Subcutaneous adipose tissue (tissue), 4 donors: ENCODE data around the gene GAK. TPM values are rescaled to one million over a fixed set of nuclear protein-coding genes. Genes with fewer than 3 reads are reported as not detected.

Experiments
- total RNA-seq, 4 donors: library from RNA; depleted of rRNA; stranded (reverse); fragments of >200 nt; gene quantifications; one replicate each; pipeline ENCODE4 v1.1.0, GENCODE V29; 2016
- TF ChIP-seq, protein P1 (sequence below): fragments of 450-650 bp; IDR thresholded peaks from one replicate; pipeline ENCODE4 v1.5.1; 2016; ENCODE audit warnings: low read depth, mild to moderate bottlenecking, control low read depth, antibody characterized with exemption, moderate library complexity

Gene GAK
- total RNA-seq, 4 donors from 2014 or later, result 37.3 to 124 (median 58.7) TPM

DNA sequence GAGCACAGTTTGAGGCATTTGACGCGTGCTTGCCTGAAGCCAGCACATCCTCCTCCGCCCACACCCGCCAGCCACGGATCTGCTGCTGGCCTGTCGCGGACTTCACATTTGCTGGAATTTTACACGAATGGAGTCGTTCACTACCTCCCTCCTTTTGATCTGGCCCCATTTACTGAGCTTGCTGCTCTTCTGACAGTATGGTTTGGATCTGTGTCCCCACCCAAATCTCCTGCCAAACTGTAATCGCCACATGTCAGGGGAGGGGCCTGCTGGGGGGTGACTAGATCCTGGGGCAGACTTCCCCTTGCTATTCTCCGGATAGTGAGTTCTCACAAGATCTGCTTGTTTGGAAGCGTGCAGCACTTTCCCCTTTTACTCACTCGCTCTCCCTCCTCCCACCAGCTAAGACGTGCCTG, 86.3 kb downstream of the GAK start:
- TF ChIP-seq, protein P1, sequence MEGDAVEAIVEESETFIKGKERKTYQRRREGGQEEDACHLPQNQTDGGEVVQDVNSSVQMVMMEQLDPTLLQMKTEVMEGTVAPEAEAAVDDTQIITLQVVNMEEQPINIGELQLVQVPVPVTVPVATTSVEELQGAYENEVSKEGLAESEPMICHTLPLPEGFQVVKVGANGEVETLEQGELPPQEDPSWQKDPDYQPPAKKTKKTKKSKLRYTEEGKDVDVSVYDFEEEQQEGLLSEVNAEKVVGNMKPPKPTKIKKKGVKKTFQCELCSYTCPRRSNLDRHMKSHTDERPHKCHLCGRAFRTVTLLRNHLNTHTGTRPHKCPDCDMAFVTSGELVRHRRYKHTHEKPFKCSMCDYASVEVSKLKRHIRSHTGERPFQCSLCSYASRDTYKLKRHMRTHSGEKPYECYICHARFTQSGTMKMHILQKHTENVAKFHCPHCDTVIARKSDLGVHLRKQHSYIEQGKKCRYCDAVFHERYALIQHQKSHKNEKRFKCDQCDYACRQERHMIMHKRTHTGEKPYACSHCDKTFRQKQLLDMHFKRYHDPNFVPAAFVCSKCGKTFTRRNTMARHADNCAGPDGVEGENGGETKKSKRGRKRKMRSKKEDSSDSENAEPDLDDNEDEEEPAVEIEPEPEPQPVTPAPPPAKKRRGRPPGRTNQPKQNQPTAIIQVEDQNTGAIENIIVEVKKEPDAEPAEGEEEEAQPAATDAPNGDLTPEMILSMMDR, result no peak

DNA sequence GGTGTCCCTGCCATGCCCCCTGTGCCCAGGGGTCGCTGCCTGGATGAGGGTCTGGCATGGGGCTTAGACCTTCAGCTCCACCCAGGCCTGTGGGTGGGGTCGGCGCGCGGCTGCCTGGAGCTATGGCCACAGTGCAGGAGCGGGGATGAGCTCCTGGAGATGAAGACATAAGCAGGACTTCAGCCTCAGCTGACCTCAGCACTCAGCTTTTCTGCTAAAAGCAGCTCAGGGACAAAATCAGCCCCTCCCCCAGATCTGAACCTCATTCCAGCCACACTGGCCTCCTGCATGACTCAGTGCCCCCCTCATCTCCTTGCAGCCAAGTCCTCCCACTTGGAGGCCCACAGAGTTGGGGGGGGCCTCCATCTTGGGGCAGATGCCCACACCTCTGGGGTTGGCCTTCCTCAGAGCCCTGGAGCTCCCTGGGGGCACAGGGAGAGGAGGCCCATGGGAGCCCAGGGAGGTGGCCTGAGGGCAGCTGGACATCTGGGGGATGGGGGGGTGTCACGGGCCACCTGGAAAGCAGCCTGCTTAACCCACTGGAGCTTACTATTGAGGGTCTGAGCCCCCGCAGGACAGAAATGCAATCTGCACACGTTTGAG, 86.8 kb downstream of the GAK start:
- TF ChIP-seq, protein P1, result no peak

GRCh38 chr4:844752-845232, 87.3 kb downstream of the GAK start:
- TF ChIP-seq, protein P1, result no peak

DNA sequence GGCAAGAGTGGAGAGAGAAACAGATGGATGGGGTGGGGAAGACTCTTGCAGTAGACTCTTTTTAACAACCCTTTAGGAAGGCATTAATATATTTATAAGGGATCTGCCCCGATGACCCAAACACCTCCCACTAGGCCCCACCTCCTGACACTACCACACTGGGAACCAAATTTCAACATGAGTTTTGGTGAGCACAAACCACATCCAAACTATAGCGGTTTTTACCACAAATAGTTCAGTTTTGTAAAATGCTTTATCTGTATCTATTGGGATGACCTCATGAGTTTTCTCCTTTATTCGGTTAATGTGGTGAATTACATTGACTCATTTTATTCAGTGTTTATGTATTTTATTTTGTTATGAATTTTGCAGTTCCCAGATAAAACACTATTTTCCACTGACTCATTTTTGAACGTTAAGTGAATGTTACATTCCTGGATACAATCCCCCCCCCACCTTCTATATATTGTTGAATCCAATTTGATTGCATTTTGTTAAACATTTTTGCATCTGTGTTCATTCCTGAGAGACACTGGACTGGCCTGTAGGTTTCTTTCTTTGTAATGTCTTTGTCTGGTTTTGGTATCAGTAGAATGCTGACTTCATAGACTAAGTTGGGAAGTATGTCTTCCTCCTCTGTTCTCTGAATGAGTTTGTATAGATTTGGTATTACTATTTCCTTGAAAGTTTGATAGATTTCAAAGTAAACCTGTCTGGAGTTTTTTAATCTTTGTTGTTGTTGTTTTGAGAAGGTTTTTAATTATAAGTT, 92.3 kb downstream of the GAK start:
- TF ChIP-seq, protein P1, result no peak

DNA sequence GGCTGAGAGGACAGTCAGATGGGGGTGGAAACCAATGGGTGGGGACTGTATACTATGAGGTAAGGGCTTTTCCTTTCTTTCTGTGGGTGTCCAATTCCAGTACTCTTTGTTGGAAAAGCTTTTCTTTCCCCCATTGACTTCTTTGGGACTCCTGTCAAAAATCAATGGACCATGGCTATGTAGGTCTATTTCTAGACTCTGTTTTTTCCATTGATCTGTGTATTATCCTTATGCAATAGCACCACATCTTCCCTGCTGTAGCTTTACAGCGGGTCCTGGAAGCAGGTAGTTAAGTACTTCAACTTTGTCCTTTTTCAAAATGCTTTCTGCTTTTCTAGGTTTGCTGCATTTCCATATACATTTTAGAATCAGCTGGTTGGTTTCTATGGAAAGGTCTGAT, 94.3 kb downstream of the GAK start:
- TF ChIP-seq, protein P1, result no peak

GRCh38 chr4:836750-837301, 95.3 kb downstream of the GAK start:
- TF ChIP-seq, protein P1, result no peak

- TF ChIP-seq, protein P1, result no peak
Observed at GRCh38 chr4:836003-836511, 96.1 kb downstream of the GAK start.
